GM19035 (cell line): ENCODE results near the gene TM6SF1.
"Not testable (repeated sequence)": the region's sequence is repeated elsewhere in the genome, so short reads cannot be mapped to it uniquely, and the experiment has no call there.

ENCODE experiments used
- ATAC-seq: cut with Tn5 transposase; IDR thresholded peaks from one replicate; pipeline ENCODE4 v1.9.1; 2021; ENCODE audit not compliant: unreplicated experiment

The TM6SF1 gene

GRCh38 chr15:83115410-83115809 lies 8.0 kb downstream of the TM6SF1 start:
- no peak for ATAC-seq

- ATAC-seq = peak; percentile 74
Observed at GRCh38 chr15:83115831-83116565, 8.6 kb downstream of the TM6SF1 start.

- ATAC-seq = no peak
Observed at GRCh38 chr15:83118291-83118827, 10.9 kb downstream of the TM6SF1 start.

- no peak for ATAC-seq
Observed at GRCh38 chr15:83118968-83119367, 11.5 kb downstream of the TM6SF1 start.

- no peak for ATAC-seq
Observed at GRCh38 chr15:83119968-83120581, 12.6 kb downstream of the TM6SF1 start.

- ATAC-seq = no peak
Observed at GRCh38 chr15:83123529-83123928, 16.1 kb downstream of the TM6SF1 start.

GRCh38 chr15:83127547-83128150 lies 20.2 kb downstream of the TM6SF1 start:
- no peak for ATAC-seq

- no peak for ATAC-seq
Observed at GRCh38 chr15:83129791-83130190, 22.3 kb downstream of the TM6SF1 start.

- no peak for ATAC-seq
Observed at GRCh38 chr15:83132861-83133523, 25.5 kb downstream of the TM6SF1 start.

- not testable (repeated sequence) for ATAC-seq
Observed at GRCh38 chr15:83142151-83142550, 34.7 kb downstream of the TM6SF1 start.

- ATAC-seq = no peak
Observed at GRCh38 chr15:83144771-83145170, 37.3 kb downstream of the TM6SF1 start.

- no peak for ATAC-seq
Observed at GRCh38 chr15:83153288-83153687, 45.8 kb downstream of the TM6SF1 start.

GRCh38 chr15:83155942-83156341 lies 48.5 kb downstream of the TM6SF1 start:
- ATAC-seq = no peak

GRCh38 chr15:83158393-83158792 lies 50.9 kb downstream of the TM6SF1 start:
- no peak for ATAC-seq

- ATAC-seq = no peak
Observed at GRCh38 chr15:83160741-83161140, 53.3 kb downstream of the TM6SF1 start.

- ATAC-seq = no peak
Observed at GRCh38 chr15:83163032-83163431, 55.6 kb downstream of the TM6SF1 start.

- ATAC-seq = no peak
Observed at GRCh38 chr15:83164111-83164770, 56.8 kb downstream of the TM6SF1 start.

GRCh38 chr15:83164771-83165404 lies 57.4 kb downstream of the TM6SF1 start:
- ATAC-seq = no peak

GRCh38 chr15:83166218-83166617 lies 58.8 kb downstream of the TM6SF1 start:
- no peak for ATAC-seq

GRCh38 chr15:83166830-83167229 lies 59.4 kb downstream of the TM6SF1 start:
- no peak for ATAC-seq
